WTC11 (cell line): ENCODE measurements around the gene OR51E1. TPM values are rescaled to one million over a fixed set of nuclear protein-coding genes. Genes with fewer than 3 reads are reported as not detected.
A peak's percentile ranks its signal among the peaks of the same experiment; 100 is the strongest.

Experiments used
- ATAC-seq: fragments of 200-7000 bp; cut with Tn5 transposase; 2 replicates; pipeline ENCODE4 v1.10.0; 2021; ENCODE audit warnings: mild to moderate bottlenecking, moderate library complexity
- CTCF ChIA-PET: fragments of 300-600 bp; sonication (Branson Sonifier 250); formaldehyde crosslinking; loops from one replicate; lab custom pipeline; 2021; ENCODE audit warnings: antibody characterized with exemption; lab: Charles Lee
- POLR2A ChIA-PET: fragments of 350-600 bp; sonication (Branson Sonifier 250); formaldehyde crosslinking; loops from one replicate; lab custom pipeline; 2021; ENCODE audit warnings: antibody characterized with exemption; lab: Charles Lee
- DNase-seq: peaks from one replicate; pipeline ENCODE4 v3.0.0; 2021; ENCODE audit warnings: low spot score
- H3K27ac Mint-ChIP-seq: 2 replicates; pipeline ENCODE4 v1.8.0; 2021; ENCODE audit warnings: mixed read lengths
- H3K27me3 Mint-ChIP-seq: 2 replicates; pipeline ENCODE4 v1.8.0; 2021; ENCODE audit warnings: low read depth, mild to moderate bottlenecking, moderate library complexity, mixed read lengths
- H3K36me3 Mint-ChIP-seq: 2 replicates; pipeline ENCODE4 v1.8.0; 2021; ENCODE audit warnings: mixed read lengths
- H3K4me1 Mint-ChIP-seq: 2 replicates; pipeline ENCODE4 v1.8.0; 2022; ENCODE audit warnings: mixed read lengths
- H3K4me3 Mint-ChIP-seq: 2 replicates; pipeline ENCODE4 v1.8.0; 2021; ENCODE audit warnings: mild to moderate bottlenecking, moderate library complexity, mixed read lengths
- H3K9me3 Mint-ChIP-seq: 2 replicates; pipeline ENCODE4 v1.8.0; 2021; ENCODE audit warnings: mixed read lengths
- ATF2 ChIP-seq: sonication (generic); formaldehyde crosslinking; IDR thresholded peaks from 2 replicates; pipeline ENCODE4 v1.8.1; 2022; ENCODE audit warnings: low read depth, missing genetic modification reagents, borderline replicate concordance
- CREM ChIP-seq: sonication (generic); formaldehyde crosslinking; IDR thresholded peaks from 2 replicates; pipeline ENCODE4 v1.8.1; 2022; ENCODE audit warnings: mild to moderate bottlenecking, missing genetic modification reagents, moderate library complexity
- ESRRA ChIP-seq: sonication (generic); formaldehyde crosslinking; IDR thresholded peaks from 2 replicates; pipeline ENCODE4 v1.8.1; 2022; ENCODE audit warnings: mild to moderate bottlenecking, missing genetic modification reagents, borderline replicate concordance
- MLX ChIP-seq: sonication (generic); formaldehyde crosslinking; IDR thresholded peaks from 2 replicates; pipeline ENCODE4 v1.8.1; 2023; ENCODE audit warnings: mild to moderate bottlenecking, missing genetic modification reagents, moderate library complexity
- MYBL2 ChIP-seq: sonication (generic); formaldehyde crosslinking; IDR thresholded peaks from 2 replicates; pipeline ENCODE4 v1.8.1; 2023; ENCODE audit warnings: mild to moderate bottlenecking, moderate library complexity, missing genetic modification reagents
- NFYB ChIP-seq: sonication (generic); formaldehyde crosslinking; conservative IDR thresholded peaks from 2 replicates; pipeline ENCODE4 v1.8.0; 2022; ENCODE audit warnings: low read depth, missing genetic modification reagents
- NR1H2 ChIP-seq: sonication (generic); formaldehyde crosslinking; IDR thresholded peaks from 2 replicates; pipeline ENCODE4 v1.9.0; 2021; ENCODE audit warnings: mild to moderate bottlenecking, moderate library complexity, missing genetic modification reagents
- PRDM15 ChIP-seq: sonication (generic); formaldehyde crosslinking; IDR thresholded peaks from 2 replicates; pipeline ENCODE4 v1.8.0; 2022; ENCODE audit warnings: missing genetic modification reagents
- PRRX2 ChIP-seq: fragments of 250-450 bp; sonication (Bioruptor Pico); IDR thresholded peaks from 2 replicates; pipeline ENCODE4 v1.8.0; 2021; ENCODE audit warnings: mild to moderate bottlenecking
- SMAD3 ChIP-seq: sonication (generic); formaldehyde crosslinking; IDR thresholded peaks from 2 replicates; pipeline ENCODE4 v1.8.0; 2022; ENCODE audit warnings: missing genetic modification reagents, mild to moderate bottlenecking, borderline replicate concordance
- SMAD4 ChIP-seq: sonication (generic); formaldehyde crosslinking; IDR thresholded peaks from 2 replicates; pipeline ENCODE4 v1.8.0; 2022; ENCODE audit warnings: mild to moderate bottlenecking, missing genetic modification reagents
- SOX15 ChIP-seq: fragments of 250-450 bp; sonication (Bioruptor Pico); IDR thresholded peaks from 2 replicates; pipeline ENCODE4 v1.9.0; 2021; ENCODE audit warnings: mild to moderate bottlenecking
- TEAD1 ChIP-seq: sonication (generic); formaldehyde crosslinking; IDR thresholded peaks from 2 replicates; pipeline ENCODE4 v1.8.0; 2022; ENCODE audit warnings: mild to moderate bottlenecking, missing genetic modification reagents
- TEAD4 ChIP-seq: sonication (generic); formaldehyde crosslinking; IDR thresholded peaks from 2 replicates; pipeline ENCODE4 v1.8.0; 2022; ENCODE audit warnings: mild to moderate bottlenecking, missing genetic modification reagents
- ZMAT4 ChIP-seq: fragments of 250-450 bp; sonication (Bioruptor Pico); IDR thresholded peaks from 2 replicates; pipeline ENCODE4 v1.9.0; 2021; ENCODE audit warnings: mild to moderate bottlenecking
- ZNF232 ChIP-seq: sonication (generic); formaldehyde crosslinking; IDR thresholded peaks from 2 replicates; pipeline ENCODE4 v1.8.0; 2022; ENCODE audit warnings: mild to moderate bottlenecking, missing genetic modification reagents
- ZNF416 ChIP-seq: fragments of 250-450 bp; sonication (Bioruptor Pico); IDR thresholded peaks from 2 replicates; pipeline ENCODE4 v1.9.0; 2021; ENCODE audit warnings: mild to moderate bottlenecking, inconsistent platforms
- ZNF671 ChIP-seq: fragments of 250-450 bp; sonication (Bioruptor Pico); IDR thresholded peaks from 2 replicates; pipeline ENCODE4 v1.8.0; 2021; ENCODE audit warnings: mild to moderate bottlenecking
- total RNA-seq: library from RNA; stranded (reverse); gene quantifications from 3 replicates; pipeline ENCODE4 v1.2.3, GENCODE V29; 2021
- TF ChIP-seq, protein P1 (sequence below): fragments of 200-600 bp; IDR thresholded peaks from 2 replicates; pipeline ENCODE4 v1.8.0; 2022; ENCODE audit warnings: antibody characterized with exemption
- TF ChIP-seq, protein P2 (sequence below): fragments of 250-450 bp; sonication (Bioruptor Pico); IDR thresholded peaks from 2 replicates; pipeline ENCODE4 v2.1.2; 2022; ENCODE audit warnings: mild to moderate bottlenecking, moderate library complexity

Gene OR51E1
- total RNA-seq, 1 experiment from 2014 or later = not detected

- Mint-ChIP-seq H3K9me3 (peaks cover 9% of the 10 kb centered on the region), H3K36me3 (no peaks in the 10 kb centered on the region), H3K27ac (no peak within 1 kb of the TSS), H3K27me3 (no peaks in the 10 kb centered on the region), H3K4me3 (no peak within 1 kb of the TSS), H3K4me1 (peaks cover 9% of the 10 kb centered on the region)
- POLR2A ChIA-PET = no interaction called here
- ATAC-seq (peak; percentile 97), DNase-seq (peak; percentile 87)
- TF ChIP-seq, protein P1, sequence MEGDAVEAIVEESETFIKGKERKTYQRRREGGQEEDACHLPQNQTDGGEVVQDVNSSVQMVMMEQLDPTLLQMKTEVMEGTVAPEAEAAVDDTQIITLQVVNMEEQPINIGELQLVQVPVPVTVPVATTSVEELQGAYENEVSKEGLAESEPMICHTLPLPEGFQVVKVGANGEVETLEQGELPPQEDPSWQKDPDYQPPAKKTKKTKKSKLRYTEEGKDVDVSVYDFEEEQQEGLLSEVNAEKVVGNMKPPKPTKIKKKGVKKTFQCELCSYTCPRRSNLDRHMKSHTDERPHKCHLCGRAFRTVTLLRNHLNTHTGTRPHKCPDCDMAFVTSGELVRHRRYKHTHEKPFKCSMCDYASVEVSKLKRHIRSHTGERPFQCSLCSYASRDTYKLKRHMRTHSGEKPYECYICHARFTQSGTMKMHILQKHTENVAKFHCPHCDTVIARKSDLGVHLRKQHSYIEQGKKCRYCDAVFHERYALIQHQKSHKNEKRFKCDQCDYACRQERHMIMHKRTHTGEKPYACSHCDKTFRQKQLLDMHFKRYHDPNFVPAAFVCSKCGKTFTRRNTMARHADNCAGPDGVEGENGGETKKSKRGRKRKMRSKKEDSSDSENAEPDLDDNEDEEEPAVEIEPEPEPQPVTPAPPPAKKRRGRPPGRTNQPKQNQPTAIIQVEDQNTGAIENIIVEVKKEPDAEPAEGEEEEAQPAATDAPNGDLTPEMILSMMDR = peak; percentile 92
- TF ChIP-seq PRRX2 (no peak), ZNF671 (CRISPR knock-in tag) (no peak), CREM (CRISPR knock-in tag) (no peak)
- CTCF ChIA-PET = interaction anchor here (0.6 to 2.5 kb wide), 49 partner anchors 8 to 1621 kb away, joined by 3 to 59 read pairs (median 4); partner anchors contain the start of genes MMP26, OR51E2 and TRIM68
Observed at GRCh38 chr11:4636962-4637661, 6.7 kb upstream of the OR51E1 start, which contains the start of gene OR51D1. Gene OR51D1, plus strand, starts transcription at chr11:4637477. Its CDS starts 2,314 bp downstream, at chr11:4639791.

DNA sequence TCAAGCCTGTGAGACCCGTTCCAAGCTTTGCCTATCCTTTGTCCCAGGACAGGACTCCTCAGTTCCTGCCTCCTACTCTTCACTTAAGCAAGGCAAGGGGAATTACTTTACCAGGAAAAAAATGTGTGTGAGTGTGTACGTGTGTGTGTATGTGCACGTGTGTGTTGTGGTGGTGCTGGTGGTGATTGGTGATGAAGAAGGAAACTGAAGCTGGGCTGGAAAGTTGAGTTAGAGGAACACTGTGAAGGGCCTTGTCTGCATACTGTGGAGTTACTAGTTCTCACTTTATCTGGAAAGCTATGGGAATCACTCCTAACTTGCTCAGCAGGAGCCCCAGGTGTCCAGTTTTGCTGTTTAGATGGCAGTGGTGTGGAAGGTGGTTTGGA lies 6.1 kb upstream of the OR51E1 start:
- H3K4me1 Mint-ChIP-seq = peaks cover 11% of the 10 kb centered on the region
- no peak overlapping the region for H3K27ac Mint-ChIP-seq
- H3K27me3 Mint-ChIP-seq = no peaks in the 10 kb centered on the region
- H3K4me3 Mint-ChIP-seq = no peak overlapping the region
- H3K36me3 Mint-ChIP-seq = no peaks in the 10 kb centered on the region
- ATAC-seq (no peak), DNase-seq (no peak)
- peaks cover 8% of the 10 kb centered on the region; the same call in 1 of the 2 replicates for H3K9me3 Mint-ChIP-seq
- POLR2A ChIA-PET = no interaction called here
- CTCF ChIA-PET = interaction anchor here (0.6 to 2.5 kb wide), 19 partner anchors 10 to 479 kb away, joined by 3 to 59 read pairs (median 6); partner anchors contain the start of genes MMP26, OR51E2 and TRIM68
- TF ChIP-seq ZNF416 (no peak), NFYB (no peak), ZNF232 (CRISPR knock-in tag) (no peak), ESRRA (CRISPR knock-in tag) (no peak), TEAD1 (CRISPR knock-in tag) (no peak), TEAD4 (no peak)
- TF ChIP-seq, protein P1 = no peak
- TF ChIP-seq, protein P2, sequence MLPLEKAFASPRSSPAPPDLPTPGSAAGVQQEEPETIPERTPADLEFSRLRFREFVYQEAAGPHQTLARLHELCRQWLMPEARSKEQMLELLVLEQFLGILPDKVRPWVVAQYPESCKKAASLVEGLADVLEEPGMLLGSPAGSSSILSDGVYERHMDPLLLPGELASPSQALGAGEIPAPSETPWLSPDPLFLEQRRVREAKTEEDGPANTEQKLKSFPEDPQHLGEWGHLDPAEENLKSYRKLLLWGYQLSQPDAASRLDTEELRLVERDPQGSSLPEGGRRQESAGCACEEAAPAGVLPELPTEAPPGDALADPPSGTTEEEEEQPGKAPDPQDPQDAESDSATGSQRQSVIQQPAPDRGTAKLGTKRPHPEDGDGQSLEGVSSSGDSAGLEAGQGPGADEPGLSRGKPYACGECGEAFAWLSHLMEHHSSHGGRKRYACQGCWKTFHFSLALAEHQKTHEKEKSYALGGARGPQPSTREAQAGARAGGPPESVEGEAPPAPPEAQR (CRISPR knock-in tag) = no peak

DNA sequence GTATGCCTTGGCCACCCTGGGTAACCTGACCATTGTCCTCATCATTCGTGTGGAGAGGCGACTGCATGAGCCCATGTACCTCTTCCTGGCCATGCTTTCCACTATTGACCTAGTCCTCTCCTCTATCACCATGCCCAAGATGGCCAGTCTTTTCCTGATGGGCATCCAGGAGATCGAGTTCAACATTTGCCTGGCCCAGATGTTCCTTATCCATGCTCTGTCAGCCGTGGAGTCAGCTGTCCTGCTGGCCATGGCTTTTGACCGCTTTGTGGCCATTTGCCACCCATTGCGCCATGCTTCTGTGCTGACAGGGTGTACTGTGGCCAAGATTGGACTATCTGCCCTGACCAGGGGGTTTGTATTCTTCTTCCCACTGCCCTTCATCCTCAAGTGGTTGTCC lies 3.9 kb upstream of the OR51E1 start:
- CTCF ChIA-PET = no interaction called here
- Mint-ChIP-seq H3K9me3 (peaks cover 8% of the 10 kb centered on the region; the same call in 1 of the 2 replicates), H3K36me3 (no peaks in the 10 kb centered on the region), H3K4me1 (peaks cover 13% of the 10 kb centered on the region), H3K27me3 (peaks cover 3% of the 10 kb centered on the region; the same call in 1 of the 2 replicates), H3K4me3 (no peak overlapping the region), H3K27ac (no peak overlapping the region)
- POLR2A ChIA-PET = no interaction called here
- no peak for ATAC-seq
- no peak for DNase-seq
- no peak for TF ChIP-seq NR1H2 (CRISPR knock-in tag)
- no peak for TF ChIP-seq SMAD4 (CRISPR knock-in tag)
- no peak for TF ChIP-seq ZNF232 (CRISPR knock-in tag)
- TF ChIP-seq MLX (CRISPR knock-in tag) = no peak
- no peak for TF ChIP-seq SOX15 (CRISPR knock-in tag)
- TF ChIP-seq PRDM15 (CRISPR knock-in tag) = no peak
- TF ChIP-seq CREM (CRISPR knock-in tag) = no peak
- TF ChIP-seq ATF2 (CRISPR knock-in tag) = no peak
- no peak for TF ChIP-seq MYBL2 (CRISPR knock-in tag)
- no peak for TF ChIP-seq ZMAT4 (CRISPR knock-in tag)
- TF ChIP-seq SMAD3 (CRISPR knock-in tag) = no peak
- TF ChIP-seq ZNF671 (CRISPR knock-in tag) = no peak
